GM19463 (cell line): ENCODE results near the gene KLK4.

ENCODE experiments used
- ATAC-seq: cut with Tn5 transposase; IDR thresholded peaks from one replicate; pipeline ENCODE4 v1.9.1; 2021; ENCODE audit warnings: mild to moderate bottlenecking, moderate library complexity; ENCODE audit not compliant: unreplicated experiment

KLK4 gene

DNA sequence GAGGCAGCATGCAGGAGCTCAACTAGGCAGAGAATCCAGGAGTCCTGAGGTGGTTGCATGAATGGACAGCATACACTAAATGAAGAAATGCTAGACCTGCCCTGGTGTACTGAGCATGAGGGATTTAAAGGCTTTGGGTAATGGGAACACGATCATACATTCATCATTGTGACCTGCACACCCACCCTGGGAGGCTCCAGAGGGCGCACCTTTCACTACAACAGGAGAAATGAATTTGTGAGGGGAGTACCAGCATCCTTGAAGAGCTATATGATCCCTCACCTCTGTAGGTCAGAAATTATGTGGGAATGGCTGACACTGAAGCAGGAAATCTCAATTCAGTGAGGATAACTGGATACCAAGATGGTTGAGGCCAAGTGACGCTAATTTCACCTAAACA is 29.0 kb downstream of the KLK4 start:
- no peak for ATAC-seq

GRCh38 chr19:50880241-50880640 is 31.0 kb downstream of the KLK4 start:
- no peak for ATAC-seq

- no peak for ATAC-seq
These were observed 32.3 kb downstream of the KLK4 start for GRCh38 chr19:50878851-50879250.

- no peak for ATAC-seq
These were observed 33.9 kb downstream of the KLK4 start for GRCh38 chr19:50877338-50877737.

GRCh38 chr19:50876456-50876855 is 34.7 kb downstream of the KLK4 start:
- no peak for ATAC-seq

- no peak for ATAC-seq
These were observed 35.3 kb downstream of the KLK4 start for GRCh38 chr19:50875795-50876422.

GRCh38 chr19:50874211-50874610 is 37.0 kb downstream of the KLK4 start:
- ATAC-seq = no peak

GRCh38 chr19:50873056-50873455 is 38.1 kb downstream of the KLK4 start, which contains the start of gene KLK2:
KLK2 (plus strand) TSS chr19:50873439; CDS start chr19:50873474, 35 bp downstream.
- no peak for ATAC-seq

DNA sequence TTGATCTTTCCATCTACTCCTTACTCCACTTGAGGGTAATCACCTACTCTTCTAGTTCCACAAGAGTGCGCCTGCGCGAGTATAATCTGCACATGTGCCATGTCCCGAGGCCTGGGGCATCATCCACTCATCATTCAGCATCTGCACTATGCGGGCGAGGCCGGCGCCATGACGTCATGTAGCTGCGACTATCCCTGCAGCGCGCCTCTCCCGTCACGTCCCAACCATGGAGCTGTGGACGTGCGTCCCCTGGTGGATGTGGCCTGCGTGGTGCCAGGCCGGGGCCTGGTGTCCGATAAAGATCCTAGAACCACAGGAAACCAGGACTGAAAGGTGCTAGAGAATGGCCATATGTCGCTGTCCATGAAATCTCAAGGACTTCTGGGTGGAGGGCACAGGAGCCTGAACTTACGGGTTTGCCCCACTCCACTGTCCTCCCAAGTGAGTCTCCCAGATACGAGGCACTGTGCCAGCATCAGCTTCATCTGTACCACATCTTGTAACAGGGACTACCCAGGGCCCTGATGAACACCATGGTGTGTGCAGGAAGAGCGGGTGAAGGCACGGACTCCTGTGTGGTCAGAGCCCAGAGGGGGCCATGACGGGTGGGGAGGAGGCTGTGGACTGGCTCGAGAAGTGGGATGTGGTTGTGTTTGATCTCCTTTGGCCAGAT is 40.6 kb downstream of the KLK4 start:
- ATAC-seq = no peak

DNA sequence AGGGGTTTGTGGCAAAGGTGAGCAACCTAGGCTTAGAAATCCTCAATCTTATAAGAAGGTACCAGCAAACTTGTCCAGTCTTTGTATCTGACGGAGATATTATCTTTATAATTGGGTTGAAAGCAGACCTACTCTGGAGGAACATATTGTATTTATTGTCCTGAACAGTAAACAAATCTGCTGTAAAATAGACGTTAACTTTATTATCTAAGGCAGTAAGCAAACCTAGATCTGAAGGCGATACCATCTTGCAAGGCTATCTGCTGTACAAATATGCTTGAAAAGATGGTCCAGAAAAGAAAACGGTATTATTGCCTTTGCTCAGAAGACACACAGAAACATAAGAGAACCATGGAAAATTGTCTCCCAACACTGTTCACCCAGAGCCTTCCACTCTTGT is 41.7 kb downstream of the KLK4 start:
- no peak for ATAC-seq

DNA sequence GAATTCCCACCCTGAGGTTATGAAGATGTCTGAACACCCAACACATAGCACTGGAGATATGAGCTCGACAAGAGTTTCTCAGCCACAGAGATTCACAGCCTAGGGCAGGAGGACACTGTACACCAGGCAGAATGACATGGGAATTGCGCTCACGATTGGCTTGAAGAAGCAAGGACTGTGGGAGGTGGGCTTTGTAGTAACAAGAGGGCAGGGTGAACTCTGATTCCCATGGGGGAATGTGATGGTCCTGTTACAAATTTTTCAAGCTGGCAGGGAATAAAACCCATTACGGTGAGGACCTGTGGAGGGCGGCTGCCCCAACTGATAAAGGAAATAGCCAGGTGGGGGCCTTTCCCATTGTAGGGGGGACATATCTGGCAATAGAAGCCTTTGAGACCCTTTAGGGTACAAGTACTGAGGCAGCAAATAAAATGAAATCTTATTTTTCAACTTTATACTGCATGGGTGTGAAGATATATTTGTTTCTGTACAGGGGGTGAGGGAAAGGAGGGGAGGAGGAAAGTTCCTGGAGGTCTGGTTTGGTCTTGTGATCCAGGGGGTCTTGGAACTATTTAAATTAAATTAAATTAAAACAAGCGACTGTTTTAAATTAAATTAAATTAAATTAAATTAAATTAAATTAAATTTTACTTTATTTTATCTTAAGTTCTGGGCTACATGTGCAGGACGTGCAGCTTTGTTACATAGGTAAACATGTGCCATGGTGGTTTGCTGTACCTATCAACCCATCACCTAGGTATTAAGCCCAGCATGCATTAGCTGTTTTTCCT is 49.5 kb downstream of the KLK4 start:
- ATAC-seq = no peak

- no peak for ATAC-seq
These were observed 50.2 kb downstream of the KLK4 start for GRCh38 chr19:50861010-50861409.

GRCh38 chr19:50859849-50860248 is 51.3 kb downstream of the KLK4 start:
- ATAC-seq = no peak

DNA sequence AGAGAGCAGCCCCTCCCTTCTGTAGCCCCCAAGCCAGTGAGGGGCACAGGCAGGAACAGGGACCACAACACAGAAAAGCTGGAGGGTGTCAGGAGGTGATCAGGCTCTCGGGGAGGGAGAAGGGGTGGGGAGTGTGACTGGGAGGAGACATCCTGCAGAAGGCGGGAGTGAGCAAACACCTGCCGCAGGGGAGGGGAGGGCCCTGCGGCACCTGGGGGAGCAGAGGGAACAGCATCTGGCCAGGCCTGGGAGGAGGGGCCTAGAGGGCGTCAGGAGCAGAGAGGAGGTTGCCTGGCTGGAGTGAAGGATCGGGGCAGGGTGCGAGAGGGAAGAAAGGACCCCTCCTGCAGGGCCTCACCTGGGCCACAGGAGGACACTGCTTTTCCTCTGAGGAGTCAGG is 52.3 kb downstream of the KLK4 start:
- no peak for ATAC-seq

- ATAC-seq = no peak
These were observed 53.8 kb downstream of the KLK4 start for GRCh38 chr19:50857366-50857765.
